Common myeloid progenitor, CD34-positive (primary cell): ENCODE measurements around the gene NOTCH3. TPM values are rescaled to one million over a fixed set of nuclear protein-coding genes. Genes with fewer than 3 reads are reported as not detected.

ENCODE experiments used
- CTCF ChIA-PET: fragments of 350-600 bp; sonication (Branson Sonifier 250); formaldehyde crosslinking; loops from one replicate; lab custom pipeline; 2021; ENCODE audit warnings: antibody characterized with exemption; lab: Charles Lee
- POLR2A ChIA-PET: fragments of 350-600 bp; sonication (Branson Sonifier 250); formaldehyde crosslinking; loops from one replicate; lab custom pipeline; 2021; ENCODE audit warnings: antibody characterized with exemption; lab: Charles Lee
- DNase-seq, 3 donors: peaks; one replicate each; pipeline versions ENCODE4 v3.0.0 to v3.0.0-alpha.2; 2013
- H3K27ac ChIP-seq, 2 experiments: 1 replicate in 1 of 2; 2 replicates in 1 of 2; pipeline ENCODE4 v1.7.0; 2013; ENCODE audit warnings: inconsistent platforms in 2 of 2, low read length in 2 of 2, mild to moderate bottlenecking in 2 of 2, low read depth in 1 of 2, moderate library complexity in 1 of 2; ENCODE audit not compliant: severe bottlenecking in 2 of 2, insufficient read depth in 1 of 2, poor library complexity in 1 of 2
- H3K27me3 ChIP-seq, 5 experiments: replicated peaks in 2 of 5; 1 replicate in 3 of 5; 2 replicates in 2 of 5; pipeline versions ENCODE4 v1.6.1 to v1.7.0; 2013; ENCODE audit warnings: low read length in 4 of 5, mild to moderate bottlenecking in 2 of 5, moderate library complexity in 2 of 5, inconsistent platforms in 1 of 5; ENCODE audit not compliant: insufficient read depth in 5 of 5, control insufficient read depth in 4 of 5
- H3K36me3 ChIP-seq, 4 experiments: 1 replicate in 2 of 4; 2 replicates in 2 of 4; pipeline versions ENCODE4 v1.6.1 to v1.7.0; 2013; ENCODE audit warnings: low read length in 3 of 4, control low read depth in 1 of 4, mild to moderate bottlenecking in 1 of 4; ENCODE audit not compliant: control insufficient read depth in 4 of 4, insufficient read depth in 4 of 4
- H3K4me1 ChIP-seq, 4 experiments: 1 replicate in 3 of 4; 2 replicates in 1 of 4; pipeline versions ENCODE4 v1.6.1 to v1.7.1; 2013; ENCODE audit warnings: low read length in 3 of 4, mild to moderate bottlenecking in 3 of 4, control low read depth in 1 of 4, inconsistent platforms in 1 of 4, moderate library complexity in 1 of 4; ENCODE audit not compliant: control insufficient read depth in 4 of 4, insufficient read depth in 4 of 4; ENCODE audit errors: control extremely low read depth in 1 of 4
- H3K4me3 ChIP-seq, 7 experiments: 1 replicate in 4 of 7; 2 replicates in 3 of 7; pipeline versions ENCODE4 v1.5.1 to v1.7.0; 2013; ENCODE audit warnings: mild to moderate bottlenecking in 7 of 7, low read length in 6 of 7, moderate library complexity in 6 of 7, inconsistent platforms in 2 of 7, low read depth in 2 of 7, control low read depth in 1 of 7; ENCODE audit not compliant: insufficient read depth in 4 of 7, control insufficient read depth in 1 of 7; ENCODE audit errors: extremely low read depth in 1 of 7
- H3K9me3 ChIP-seq, 5 experiments: 1 replicate in 4 of 5; 2 replicates in 1 of 5; pipeline versions ENCODE4 v1.6.1 to v1.7.1; 2013; ENCODE audit warnings: low read length in 4 of 5, mild to moderate bottlenecking in 2 of 5, inconsistent platforms in 1 of 5, low read depth in 1 of 5, moderate library complexity in 1 of 5; ENCODE audit not compliant: control insufficient read depth in 4 of 5, insufficient read depth in 2 of 5; ENCODE audit errors: control extremely low read depth in 1 of 5
- WGBS: methylation state at CpG from one replicate; pipeline ENCODE4 v1.1.5; 2013; ENCODE audit not compliant: insufficient coverage; 5-methylcytosine and 5-hydroxymethylcytosine counted together
- polyA plus RNA-seq: library from polyadenylated mRNA; unstranded; fragments of 120-200 nt; gene quantifications from one replicate; pipeline ENCODE4 v1.2.1, GENCODE V29; 2013

NOTCH3 gene
- polyA plus RNA-seq, result 1.5 TPM

DNA sequence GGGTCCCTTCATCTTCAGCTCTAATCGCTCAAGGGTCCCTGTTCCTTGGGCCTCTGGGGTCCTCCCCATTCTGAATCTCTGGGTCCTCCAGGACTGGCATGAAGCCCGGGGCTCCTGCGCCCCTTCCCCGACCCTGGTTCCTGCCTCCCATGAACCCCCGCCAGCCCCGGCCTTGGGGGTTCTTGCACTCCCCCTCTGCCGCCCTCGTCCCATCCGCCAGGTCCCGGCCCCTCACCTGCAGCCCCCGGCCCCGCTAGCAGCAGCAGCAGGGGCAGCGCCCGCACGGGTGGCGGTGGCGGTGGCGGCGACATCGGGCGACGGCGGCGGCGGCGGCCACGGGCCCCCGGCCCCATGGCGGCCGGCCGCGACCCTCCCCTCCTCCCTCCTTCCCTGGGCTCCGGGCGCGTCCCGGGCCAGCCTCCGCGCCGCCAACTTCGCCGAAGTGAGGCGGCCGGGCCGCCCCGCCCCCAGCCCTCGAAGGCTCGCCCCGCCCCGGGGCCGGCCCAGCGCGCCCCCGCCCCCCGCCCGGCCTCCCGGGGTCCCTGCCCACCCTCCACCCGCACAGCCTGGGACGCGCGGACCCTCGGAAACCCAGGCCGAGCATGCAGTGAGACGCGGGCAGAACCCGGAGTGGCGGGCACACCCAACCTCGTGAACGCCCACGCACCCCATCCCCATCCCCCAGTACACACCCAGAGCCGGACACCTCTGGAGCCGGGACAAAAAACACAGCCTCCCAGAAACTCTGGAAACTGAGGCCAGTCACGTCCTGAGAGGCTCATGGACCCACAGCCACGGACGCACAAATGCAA is at the start of gene NOTCH3:
Gene NOTCH3 (minus strand): TSS at position 443 of the 812 bp plus-strand sequence. CDS start 90 bp downstream, at position 353.
- 6% methylated on average over 38 of the region's 74 CpGs for WGBS
- POLR2A ChIA-PET, result no interaction called here
- Histone ChIP-seq H3K27me3 (peaks cover 0 to 28% (median 10%) of the 10 kb centered on the region in 5 experiments), H3K4me3 (peak within 1 kb of the TSS; percentile 8 to 73 (median 51)), H3K4me1 (peaks cover 0 to 32% (median 24%) of the 10 kb centered on the region in 4 experiments), H3K27ac (no peak within 1 kb of the TSS), H3K36me3 (no peaks in the 10 kb centered on the region), H3K9me3 (no peaks in the 10 kb centered on the region)
- DNase-seq, result no peak
- CTCF ChIA-PET, result interaction anchor here (1.4 kb wide), 1 partner anchor 16 kb away, joined by 3 read pairs; no protein-coding TSS in a partner anchor

GRCh38 chr19:15250640-15250993 is 49.8 kb upstream of the NOTCH3 start:
- POLR2A ChIA-PET, result no interaction called here
- DNase-seq, result no peak
- Histone ChIP-seq H3K27me3 (no peaks in the 10 kb centered on the region), H3K4me1 (no peaks in the 10 kb centered on the region), H3K9me3 (no peaks in the 10 kb centered on the region), H3K4me3 (no peak overlapping the region), H3K36me3 (peaks cover 33 to 97% (median 79%) of the 10 kb centered on the region in 4 experiments), H3K27ac (no peak overlapping the region)
- CTCF ChIA-PET, result interaction anchor here (1.0 to 2.5 kb wide), 12 partner anchors 10 to 96 kb away, joined by 3 to 11 read pairs (median 5); no protein-coding TSS in a partner anchor
- 100% methylated on average over 1 of the region's 1 CpG for WGBS

- Histone ChIP-seq H3K4me3 (no peak overlapping the region), H3K27me3 (no peaks in the 10 kb centered on the region), H3K27ac (no peak overlapping the region), H3K36me3 (peaks cover 36 to 97% (median 78%) of the 10 kb centered on the region in 4 experiments), H3K9me3 (no peaks in the 10 kb centered on the region), H3K4me1 (no peaks in the 10 kb centered on the region)
- WGBS, result 96% methylated on average over 9 of the region's 15 CpGs
- DNase-seq, result no peak
- CTCF ChIA-PET, result interaction anchor here (0.8 to 2.5 kb wide), 14 partner anchors 9 to 95 kb away, joined by 3 to 11 read pairs (median 4); no protein-coding TSS in a partner anchor
- POLR2A ChIA-PET, result no interaction called here
Observed at GRCh38 chr19:15249972-15250639, 49.3 kb upstream of the NOTCH3 start.

- Histone ChIP-seq H3K4me1 (no peaks in the 10 kb centered on the region), H3K27me3 (no peaks in the 10 kb centered on the region), H3K4me3 (no peak overlapping the region), H3K36me3 (peaks cover 39 to 97% (median 78%) of the 10 kb centered on the region in 4 experiments), H3K9me3 (no peaks in the 10 kb centered on the region), H3K27ac (no peak overlapping the region)
- WGBS, result 98% methylated on average over 5 of the region's 6 CpGs
- POLR2A ChIA-PET, result no interaction called here
- no peak for DNase-seq
- CTCF ChIA-PET, result interaction anchor here (0.8 to 2.5 kb wide), 8 partner anchors 10 to 95 kb away, joined by 3 to 11 read pairs (median 4); no protein-coding TSS in a partner anchor
Observed at GRCh38 chr19:15249528-15249874, 48.7 kb upstream of the NOTCH3 start.

DNA sequence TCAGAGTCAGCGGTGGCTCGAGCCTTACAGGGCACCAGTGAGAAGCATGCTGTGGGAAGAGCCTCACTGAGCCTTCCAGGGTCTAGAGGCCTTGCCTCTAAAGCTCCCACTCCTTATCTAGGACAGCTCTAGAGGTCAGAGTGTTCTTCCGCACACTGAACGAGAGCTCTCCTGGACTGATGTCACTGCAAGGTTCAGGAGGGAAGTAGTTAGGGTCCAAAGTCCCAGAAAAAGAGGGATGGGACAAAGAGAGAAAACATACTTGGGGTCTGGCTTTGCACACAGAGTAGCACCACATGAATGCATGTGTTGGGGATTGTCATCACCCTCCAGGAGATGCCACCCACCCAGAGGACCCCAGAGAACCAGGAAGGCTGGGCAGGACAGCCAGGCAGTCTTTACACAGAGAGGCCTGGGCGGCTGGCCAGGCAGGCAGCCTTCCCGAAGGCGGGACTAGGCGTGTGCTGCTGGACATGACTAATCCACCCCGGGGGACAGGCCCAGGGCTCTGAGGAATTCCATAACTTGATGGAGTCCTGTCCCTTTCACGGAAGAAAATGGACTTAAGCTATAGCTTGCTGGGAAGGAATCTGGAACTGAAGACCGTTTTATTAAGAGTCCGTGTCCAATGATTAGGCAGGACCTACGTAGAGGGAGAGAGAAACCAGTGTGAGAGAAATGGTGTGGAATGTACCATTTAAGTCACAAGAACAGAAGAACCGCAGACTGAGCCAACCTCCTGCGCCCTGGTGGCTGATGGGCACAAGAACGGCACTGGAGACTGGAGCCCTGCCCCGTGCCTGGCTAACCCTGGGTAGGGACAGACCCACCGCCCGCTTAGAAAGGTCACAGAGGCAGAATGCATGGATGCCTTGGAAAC is 48.1 kb upstream of the NOTCH3 start:
- Histone ChIP-seq H3K9me3 (no peaks in the 10 kb centered on the region), H3K27me3 (no peaks in the 10 kb centered on the region), H3K27ac (no peak overlapping the region), H3K4me3 (no peak overlapping the region), H3K36me3 (peaks cover 35 to 96% (median 76%) of the 10 kb centered on the region in 4 experiments), H3K4me1 (no peaks in the 10 kb centered on the region)
- 95% methylated on average over 19 of the region's 19 CpGs for WGBS
- ChIA-PET POLR2A (no interaction called here), CTCF (interaction anchor here (0.8 to 2.4 kb wide), 7 partner anchors 10 to 94 kb away, joined by 3 to 11 read pairs (median 4); no protein-coding TSS in a partner anchor)
- DNase-seq, result no peak

DNA sequence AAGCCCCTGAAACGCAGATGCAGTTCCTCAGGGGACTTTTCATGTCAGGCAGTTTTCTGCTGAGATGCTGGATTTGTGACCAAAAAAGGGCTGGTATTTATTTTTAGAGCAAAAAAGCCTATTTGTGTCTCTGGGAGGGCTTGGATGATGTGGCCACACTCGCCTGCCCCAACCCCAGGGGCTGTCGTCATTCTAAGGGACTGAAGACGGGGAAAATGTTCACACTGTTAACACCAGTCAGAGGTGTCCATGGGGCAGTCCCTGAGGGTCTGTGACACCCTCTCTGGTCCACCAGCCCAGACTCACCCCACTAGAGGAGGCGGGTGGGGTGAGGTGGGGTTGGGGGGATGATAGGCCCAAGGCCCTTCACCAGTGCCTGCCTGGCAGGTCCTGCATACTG is 47.3 kb upstream of the NOTCH3 start:
- ChIA-PET CTCF (interaction anchor here (2.2 kb wide), 1 partner anchor 13 kb away, joined by 5 read pairs; no protein-coding TSS in a partner anchor), POLR2A (no interaction called here)
- Histone ChIP-seq H3K4me1 (no peaks in the 10 kb centered on the region), H3K36me3 (peaks cover 28 to 96% (median 77%) of the 10 kb centered on the region in 4 experiments), H3K4me3 (no peak overlapping the region), H3K27ac (no peak overlapping the region), H3K27me3 (no peaks in the 10 kb centered on the region), H3K9me3 (no peaks in the 10 kb centered on the region)
- no peak for DNase-seq
- 93% methylated on average over 3 of the region's 5 CpGs for WGBS
